ENCODE data around the gene DENND1C. TPM values are rescaled to one million over a fixed set of nuclear protein-coding genes. Genes with fewer than 3 reads are reported as not detected.

Gene DENND1C
- polyA plus RNA-seq, 2 of the 4 experiments (the other 2 are of a cell fraction): 0.30 to 0.32 TPM

- peak overlapping the region in 1 of 2 experiments; percentile 99; a peak in 3 of 6 replicates for H3K27ac ChIP-seq
- ChIA-PET POLR2A (no interaction called here), CTCF (no interaction called here)
- no peak for FAIRE-seq
- peaks cover 32% of the 10 kb centered on the region for H3K4me1 ChIP-seq
- TF ChIP-seq ZC3H11A (IDR thresholded peaks at IDR 0.05) (no peak), CEBPB (IDR thresholded peaks at IDR 0.05) (no peak), CTCF (IDR thresholded peaks at IDR 0.05) (no peak), HDAC2 (IDR thresholded peaks at IDR 0.05) (no peak), CBX8 (IDR thresholded peaks at IDR 0.05) (no peak), EP300 (IDR thresholded peaks at IDR 0.05) (no peak), MYC (IDR thresholded peaks at IDR 0.05; ENCODE audit: borderline replicate concordance, low read length) (no peak), JUNB (IDR thresholded peaks at IDR 0.05) (no peak)
- WGBS (ENCODE audit: missing lambda C conversion rate): 87% methylated on average over 9 of the region's 9 CpGs
- peak in 1 of 2 experiments; percentile 36 for DNase-seq (ENCODE audit: low read depth in 1 of 2, low spot score in 1 of 2)
- ATAC-seq: no peak
- no peak overlapping the region for H3K4me3 ChIP-seq
- no peak overlapping the region for H3K4me2 ChIP-seq
- H3K9me3 ChIP-seq: no peaks in the 10 kb centered on the region
These were observed 47.0 kb upstream of the DENND1C start for GRCh38 chr19:6528544-6529121.

- no peak for FAIRE-seq
- no peak for ATAC-seq
- H3K4me2 ChIP-seq: no peak overlapping the region
- 89% methylated on average over 16 of the region's 17 CpGs for WGBS (ENCODE audit: missing lambda C conversion rate)
- H3K9me3 ChIP-seq: no peaks in the 10 kb centered on the region
- ChIA-PET POLR2A (no interaction called here), CTCF (no interaction called here)
- TF ChIP-seq RCOR1 (IDR thresholded peaks at IDR 0.05; ENCODE audit: low read depth, low read length): no peak
- TF ChIP-seq HDAC2 (IDR thresholded peaks at IDR 0.05): no peak
- no peak for TF ChIP-seq ELK1 (IDR thresholded peaks at IDR 0.05; ENCODE audit: low read depth, low read length)
- TF ChIP-seq SREBF2 (IDR thresholded peaks at IDR 0.05): no peak
- no peak for TF ChIP-seq KDM1A (IDR thresholded peaks at IDR 0.05; ENCODE audit: low read depth)
- TF ChIP-seq RNF2 (IDR thresholded peaks at IDR 0.05; ENCODE audit: borderline replicate concordance, low read depth): no peak
- no peak for TF ChIP-seq CBX8 (IDR thresholded peaks at IDR 0.05)
- TF ChIP-seq KDM5A (IDR thresholded peaks at IDR 0.05): no peak
- TF ChIP-seq CHD2 (IDR thresholded peaks at IDR 0.05; ENCODE audit: low read length, partially characterized antibody): no peak
- no peak for TF ChIP-seq HOXA7 (CRISPR knock-in tag; IDR thresholded peaks at IDR 0.05)
- no peak for DNase-seq (ENCODE audit: low read depth in 1 of 2, low spot score in 1 of 2)
- H3K4me3 ChIP-seq: no peak overlapping the region
- peaks cover 32% of the 10 kb centered on the region for H3K4me1 ChIP-seq
- no peak overlapping the region for H3K27ac ChIP-seq
These were observed 46.4 kb upstream of the DENND1C start for GRCh38 chr19:6527893-6528543.

GRCh38 chr19:6524311-6524710 lies 42.7 kb upstream of the DENND1C start:
- ChIA-PET CTCF (interaction anchor here (0.8 to 1.0 kb wide), 2 partner anchors 43 to 339 kb away, joined by 3 read pairs; partner anchors contain the start of gene DENND1C), POLR2A (interaction anchor here (0.6 kb wide), 1 partner anchor 88 kb away, joined by 3 read pairs; no protein-coding TSS in a partner anchor)
- H3K27ac ChIP-seq: no peak overlapping the region
- H3K4me2 ChIP-seq: no peak overlapping the region
- TF ChIP-seq NR3C1 (IDR thresholded peaks at IDR 0.05) (no peak), EHF (CRISPR knock-in tag; IDR thresholded peaks at IDR 0.05) (no peak), HMGXB4 (CRISPR knock-in tag; IDR thresholded peaks at IDR 0.05; ENCODE audit: borderline replicate concordance) (no peak), MAZ (IDR thresholded peaks at IDR 0.05; ENCODE audit: borderline replicate concordance, low read depth, low read length) (no peak), POLR2A (IDR thresholded peaks at IDR 0.05; ENCODE audit: low read length) (no peak), HES2 (IDR thresholded peaks at IDR 0.05) (no peak), SREBF2 (IDR thresholded peaks at IDR 0.05) (no peak), CHD4 (IDR thresholded peaks at IDR 0.05; ENCODE audit: borderline replicate concordance) (no peak), E2F6 (IDR thresholded peaks at IDR 0.05; ENCODE audit: borderline replicate concordance, low read depth) (no peak), FOSL2 (IDR thresholded peaks at IDR 0.05) (no peak), FOSL2 (CRISPR knock-in tag; IDR thresholded peaks at IDR 0.05) (no peak), FOSB (CRISPR knock-in tag; IDR thresholded peaks at IDR 0.05) (no peak), RFX5 (IDR thresholded peaks at IDR 0.05) (no peak), JUNB (IDR thresholded peaks at IDR 0.05) (no peak), HOXB13 (CRISPR knock-in tag; IDR thresholded peaks at IDR 0.05; ENCODE audit: low read depth) (no peak), HEYL (CRISPR knock-in tag; IDR thresholded peaks at IDR 0.05) (no peak)
- DNase-seq (ENCODE audit: low read depth in 1 of 2, low spot score in 1 of 2) (no peak), ATAC-seq (no peak), FAIRE-seq (no peak)
- H3K4me3 ChIP-seq: no peak overlapping the region
- peaks cover 35% of the 10 kb centered on the region for H3K4me1 ChIP-seq
- 93% methylated on average over 2 of the region's 2 CpGs for WGBS (ENCODE audit: missing lambda C conversion rate)
- no peaks in the 10 kb centered on the region for H3K9me3 ChIP-seq

Measured in A549 (cell line).